K562 (cell line): ENCODE data around the gene VMP1. TPM values are rescaled to one million over a fixed set of nuclear protein-coding genes. Genes with fewer than 3 reads are reported as not detected.

Experiments used
- ETV1 ChIP-seq: fragments of 450-650 bp; conservative IDR thresholded peaks from 2 replicates; pipeline ENCODE4 v1.6.1; 2016; ENCODE audit warnings: missing genetic modification characterization, control low read depth, low read depth, missing compliant biosample characterization
- FOSL1 ChIP-seq: fragments of 200-800 bp; sonication (Bioruptor generic); conservative IDR thresholded peaks from 2 replicates; pipeline ENCODE4 v1.6.1; 2016; ENCODE audit warnings: missing genetic modification characterization, missing compliant biosample characterization
- TFE3 ChIP-seq: fragments of 450-650 bp; formaldehyde crosslinking; IDR thresholded peaks from 2 replicates; pipeline ENCODE4 v1.4.0; 2020; ENCODE audit warnings: mild to moderate bottlenecking, mixed read lengths
- ZBTB11 ChIP-seq, 3 experiments: fragments of 200-800 bp in 1 of 3; fragments of 250-450 bp in 1 of 3; fragments of 450-650 bp in 1 of 3; sonication (Bioruptor Pico) in 1 of 3; sonication (Bioruptor generic) in 1 of 3; formaldehyde crosslinking in 1 of 3; IDR thresholded peaks; 2 replicates each; pipeline versions ENCODE4 v1.6.1 to v1.8.0; 2016 to 2022; ENCODE audit warnings: mild to moderate bottlenecking in 2 of 3, missing genetic modification characterization in 2 of 3, missing compliant biosample characterization in 1 of 3, moderate library complexity in 1 of 3
- ZEB2 ChIP-seq: fragments of 450-650 bp; IDR thresholded peaks from 2 replicates; pipeline ENCODE4 v1.6.1; 2016
- polyA plus RNA-seq, 8 experiments: library from polyadenylated mRNA; depleted of rRNA in 4 of 8; stranded (reverse) in 5 of 8; unstranded in 3 of 8; fragments of >200 nt; fragmentation: Nextera tagmentation in 2 of 8; fragmentation: Illumina TruSeq in 1 of 8; extraction: Ambion mirVana in 2 of 8; extraction: Trizol in 1 of 8; gene quantifications; 2 replicates each; pipeline versions ENCODE4 v1.2.1 to v1.2.3, GENCODE V29; 2011 to 2014; ENCODE audit warnings: inconsistent platforms in 1 of 8, missing spikeins in 1 of 8
- total RNA-seq, 7 experiments: library from RNA; depleted of rRNA in 6 of 7; stranded (reverse); fragments of >200 nt in 6 of 7; fragmentation: Illumina TruSeq in 2 of 7; extraction: Trizol in 2 of 7; gene quantifications; 2 replicates each; pipeline versions ENCODE4 v1.2.1 to v1.2.3, GENCODE V29; 2011 to 2021; ENCODE audit warnings: low replicate concordance in 1 of 7
- TF ChIP-seq, protein P1 (sequence below): fragments of 250-450 bp; sonication (Bioruptor Pico); IDR thresholded peaks from 2 replicates; pipeline ENCODE4 v1.4.0; 2020

VMP1 gene
- total and polyA plus RNA-seq, 9 of the 15 experiments (the other 6 are each of a cell fraction or from before 2014, with no cell fraction given) = 123 to 304 (median 151) TPM

- TF ChIP-seq ZBTB11 (CRISPR knock-in tag; IDR thresholded peaks at IDR 0.05) = no peak
- TF ChIP-seq TFE3 (CRISPR knock-in tag) = peak; percentile 26; the same call in 1 of the 2 replicates
- 0 out of 2 replicates have a peak, but pooled peaks have one; percentile 19 for TF ChIP-seq FOSL1 (tag)
- no peak for TF ChIP-seq ETV1
- TF ChIP-seq ZEB2 = no peak
- TF ChIP-seq, protein P1, sequence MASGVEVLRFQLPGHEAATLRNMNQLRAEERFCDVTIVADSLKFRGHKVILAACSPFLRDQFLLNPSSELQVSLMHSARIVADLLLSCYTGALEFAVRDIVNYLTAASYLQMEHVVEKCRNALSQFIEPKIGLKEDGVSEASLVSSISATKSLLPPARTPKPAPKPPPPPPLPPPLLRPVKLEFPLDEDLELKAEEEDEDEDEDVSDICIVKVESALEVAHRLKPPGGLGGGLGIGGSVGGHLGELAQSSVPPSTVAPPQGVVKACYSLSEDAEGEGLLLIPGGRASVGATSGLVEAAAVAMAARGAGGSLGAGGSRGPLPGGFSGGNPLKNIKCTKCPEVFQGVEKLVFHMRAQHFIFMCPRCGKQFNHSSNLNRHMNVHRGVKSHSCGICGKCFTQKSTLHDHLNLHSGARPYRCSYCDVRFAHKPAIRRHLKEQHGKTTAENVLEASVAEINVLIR (CRISPR knock-in tag) = no peak
Observed at GRCh38 chr17:59769887-59770286, 62.4 kb downstream of the VMP1 start (continued).
